SU-DHL-6 (cell line): ENCODE results near the gene CAB39.

Experiments
- EZH2phosphoT487 ChIP-seq: fragments of 200-600 bp; sonication (generic), shearing (Covaris generic); conservative IDR thresholded peaks from 2 replicates; pipeline ENCODE4 v1.6.1; 2018; ENCODE audit warnings: mild to moderate bottlenecking, antibody characterized with exemption, low read length, moderate library complexity, mixed read lengths
- TF ChIP-seq, protein P1 (sequence below): fragments of 200-600 bp; sonication (generic); IDR thresholded peaks from one replicate; pipeline ENCODE4 v1.5.1; 2017; ENCODE audit warnings: antibody characterized with exemption, mild to moderate bottlenecking, low read length, moderate library complexity; ENCODE audit not compliant: insufficient read depth, poor library complexity, severe bottlenecking

DNA sequence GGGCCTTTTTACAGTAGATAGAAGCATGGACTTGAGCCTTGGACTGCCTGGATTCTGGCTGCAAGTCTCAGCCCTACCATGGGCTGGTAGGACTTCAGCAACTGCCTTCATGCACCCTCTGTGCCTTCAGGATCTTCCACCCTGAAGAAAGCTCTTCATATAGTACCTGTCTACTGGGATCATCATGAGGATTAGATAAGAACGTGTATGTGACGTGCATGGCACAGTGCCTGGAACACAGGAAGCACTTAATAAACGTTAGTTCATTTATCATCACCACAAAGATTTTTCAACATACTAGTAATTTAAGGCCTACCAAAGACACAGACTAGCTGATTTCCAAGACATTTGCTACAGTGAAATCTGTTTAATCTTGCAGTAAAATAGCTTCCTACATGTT, 98.9 kb downstream of the CAB39 start:
- TF ChIP-seq, protein P1, sequence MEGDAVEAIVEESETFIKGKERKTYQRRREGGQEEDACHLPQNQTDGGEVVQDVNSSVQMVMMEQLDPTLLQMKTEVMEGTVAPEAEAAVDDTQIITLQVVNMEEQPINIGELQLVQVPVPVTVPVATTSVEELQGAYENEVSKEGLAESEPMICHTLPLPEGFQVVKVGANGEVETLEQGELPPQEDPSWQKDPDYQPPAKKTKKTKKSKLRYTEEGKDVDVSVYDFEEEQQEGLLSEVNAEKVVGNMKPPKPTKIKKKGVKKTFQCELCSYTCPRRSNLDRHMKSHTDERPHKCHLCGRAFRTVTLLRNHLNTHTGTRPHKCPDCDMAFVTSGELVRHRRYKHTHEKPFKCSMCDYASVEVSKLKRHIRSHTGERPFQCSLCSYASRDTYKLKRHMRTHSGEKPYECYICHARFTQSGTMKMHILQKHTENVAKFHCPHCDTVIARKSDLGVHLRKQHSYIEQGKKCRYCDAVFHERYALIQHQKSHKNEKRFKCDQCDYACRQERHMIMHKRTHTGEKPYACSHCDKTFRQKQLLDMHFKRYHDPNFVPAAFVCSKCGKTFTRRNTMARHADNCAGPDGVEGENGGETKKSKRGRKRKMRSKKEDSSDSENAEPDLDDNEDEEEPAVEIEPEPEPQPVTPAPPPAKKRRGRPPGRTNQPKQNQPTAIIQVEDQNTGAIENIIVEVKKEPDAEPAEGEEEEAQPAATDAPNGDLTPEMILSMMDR, result no peak
- TF ChIP-seq EZH2phosphoT487, result no peak
